Eye (tissue), 1 donor: ENCODE measurements around the gene PLIN4.
A peak's percentile ranks its signal among the peaks of the same experiment; 100 is the strongest.

Experiments
- DNase-seq: peaks from one replicate; pipeline ENCODE4 v3.0.0-alpha.2; 2015

Gene PLIN4

GRCh38 chr19:4488496-4488895 lies 29.8 kb downstream of the PLIN4 start:
- DNase-seq, result no peak

GRCh38 chr19:4487572-4487971 lies 30.7 kb downstream of the PLIN4 start:
- no peak for DNase-seq

GRCh38 chr19:4483385-4483784 lies 34.9 kb downstream of the PLIN4 start:
- DNase-seq, result no peak

GRCh38 chr19:4482721-4483364 lies 35.4 kb downstream of the PLIN4 start:
- DNase-seq, result no peak

GRCh38 chr19:4477034-4477801 lies 41.1 kb downstream of the PLIN4 start:
- DNase-seq, result no peak

GRCh38 chr19:4474514-4475022 lies 43.7 kb downstream of the PLIN4 start:
- DNase-seq, result peak; percentile 92

- no peak for DNase-seq
Observed at GRCh38 chr19:4473763-4474513, 44.3 kb downstream of the PLIN4 start.

- DNase-seq, result no peak
Observed at GRCh38 chr19:4473011-4473762, 45.1 kb downstream of the PLIN4 start.

- no peak for DNase-seq
Observed at GRCh38 chr19:4472174-4472974, 45.9 kb downstream of the PLIN4 start, which contains the start of gene HDGFL2. HDGFL2 (plus strand) TSS chr19:4472297; CDS start chr19:4472351, 54 bp downstream.

GRCh38 chr19:4471403-4472173 lies 46.7 kb downstream of the PLIN4 start:
- DNase-seq, result peak; percentile 100

GRCh38 chr19:4467835-4468234 lies 50.5 kb downstream of the PLIN4 start:
- DNase-seq, result no peak

GRCh38 chr19:4464815-4465581 lies 53.3 kb downstream of the PLIN4 start:
- no peak for DNase-seq

- peak; percentile 99 for DNase-seq
Observed at GRCh38 chr19:4457654-4458395, 60.5 kb downstream of the PLIN4 start, which contains the start of gene UBXN6. UBXN6 (minus strand) TSS chr19:4457794; CDS start chr19:4457697, 97 bp downstream.

- peak; percentile 90 for DNase-seq
Observed at GRCh38 chr19:4456843-4457653, 61.2 kb downstream of the PLIN4 start.

GRCh38 chr19:4456476-4456842 lies 61.8 kb downstream of the PLIN4 start:
- peak; percentile 76 for DNase-seq

GRCh38 chr19:4455719-4456475 lies 62.4 kb downstream of the PLIN4 start:
- DNase-seq, result peak; percentile 77
